Measurements from ENCODE around the gene TP53TG3.
"Not testable (repeated sequence)": the region's sequence is repeated elsewhere in the genome, so short reads cannot be mapped to it uniquely, and the experiment has no call there.

TP53TG3 gene

GRCh38 chr16:32676065-32676464, at the start of gene TP53TG3:
TP53TG3 (minus strand) TSS chr16:32676165; CDS start chr16:32676097, 68 bp downstream.
- DNase-seq: not testable (repeated sequence)

GRCh38 chr16:32650876-32651275, 25.1 kb downstream of the TP53TG3 start:
- not testable (repeated sequence) for DNase-seq

GRCh38 chr16:32647562-32647961, 28.4 kb downstream of the TP53TG3 start:
- not testable (repeated sequence) for DNase-seq

- not testable (repeated sequence) for DNase-seq
Observed at GRCh38 chr16:32646780-32647179, 29.2 kb downstream of the TP53TG3 start.

GRCh38 chr16:32646177-32646576, 29.8 kb downstream of the TP53TG3 start:
- DNase-seq: not testable (repeated sequence)

GRCh38 chr16:32645278-32645908, 30.6 kb downstream of the TP53TG3 start:
- not testable (repeated sequence) for DNase-seq

- DNase-seq: not testable (repeated sequence)
Observed at GRCh38 chr16:32644715-32645114, 31.2 kb downstream of the TP53TG3 start.

GRCh38 chr16:32637614-32638013, 38.4 kb downstream of the TP53TG3 start:
- not testable (repeated sequence) for DNase-seq

GRCh38 chr16:32632096-32632495, 43.9 kb downstream of the TP53TG3 start:
- not testable (repeated sequence) for DNase-seq

Measured in stimulated activated CD4-positive, alpha-beta T cell treated with anti-CD3 and anti-CD28 coated beads, Interleukin-4, amount 100 ng/mL, for 4 hours (primary cell).